Kidney (tissue), 14 donors: ENCODE results near the gene TRPM4. TPM values are rescaled to one million over a fixed set of nuclear protein-coding genes. Genes with fewer than 3 reads are reported as not detected.

ENCODE experiments used
- DNase-seq, 5 donors: peaks; one replicate each; pipeline ENCODE4 v3.0.0-alpha.2; 2013 to 2020
- FAIRE-seq: peaks from 2 replicates; lab custom pipeline; 2012; peaks lifted over from hg19 to GRCh38; lab: Jason Lieb, UNC
- H3K27ac ChIP-seq, 2 donors: one replicate each; pipeline ENCODE4 v1.7.0; 2013; ENCODE audit warnings: low read depth in 2 of 2, low read length in 2 of 2, inconsistent platforms in 1 of 2
- H3K27me3 ChIP-seq: one replicate; pipeline ENCODE4 v1.7.1; 2013; ENCODE audit warnings: low read length, inconsistent platforms; ENCODE audit not compliant: control insufficient read depth, insufficient read depth
- H3K36me3 ChIP-seq, 3 donors: one replicate each; pipeline versions ENCODE4 v1.7.0 to v1.7.1; 2013; ENCODE audit warnings: low read length in 3 of 3, control low read depth in 1 of 3, inconsistent platforms in 1 of 3; ENCODE audit not compliant: insufficient read depth in 3 of 3, control insufficient read depth in 2 of 3
- H3K4me1 ChIP-seq, 3 donors: one replicate each; pipeline versions ENCODE4 v1.7.0 to v1.7.1; 2013; ENCODE audit warnings: low read length in 3 of 3, inconsistent platforms in 1 of 3, low read depth in 1 of 3; ENCODE audit not compliant: control insufficient read depth in 2 of 3, insufficient read depth in 2 of 3
- H3K4me3 ChIP-seq, 3 donors: one replicate each; pipeline versions ENCODE4 v1.7.0 to v1.8.1; 2013; ENCODE audit warnings: low read length in 3 of 3, control low read depth in 1 of 3, inconsistent platforms in 1 of 3
- H3K9ac ChIP-seq, 3 donors: one replicate each; pipeline versions ENCODE4 v1.7.0 to v1.7.1; 2013; ENCODE audit warnings: low read length in 3 of 3, control low read depth in 1 of 3, inconsistent platforms in 1 of 3
- H3K9me3 ChIP-seq, 3 donors: one replicate each; pipeline versions ENCODE4 v1.7.0 to v1.7.1; 2013; ENCODE audit warnings: low read length in 3 of 3, control low read depth in 1 of 3, inconsistent platforms in 1 of 3; ENCODE audit not compliant: control insufficient read depth in 2 of 3, insufficient read depth in 1 of 3
- CTCF ChIP-seq: IDR thresholded peaks from 3 replicates; pipeline ENCODE4 v1.5.1; 2012; ENCODE audit warnings: mild to moderate bottlenecking, moderate library complexity, borderline replicate concordance; ENCODE audit not compliant: insufficient read depth; ENCODE audit errors: extremely low read depth
- intact Hi-C: fragments of 100-400 bp; cut with DNase I; formaldehyde crosslinking; loops from one replicate; pipeline ENCODE4 v1.11.1; 2022
- polyA plus RNA-seq: library from polyadenylated mRNA; stranded (reverse); fragments of 350-450 nt; fragmentation: Illumina TruSeq; extraction: RNeasy Lipid Tissue Mini Kit (QIAGEN cat#74804); gene quantifications from one replicate; pipeline ENCODE4 v1.2.3, GENCODE V29; 2014; ENCODE audit warnings: low read depth, low replicate concordance; ENCODE audit not compliant: insufficient read depth
- total RNA-seq: library from RNA; stranded (reverse); fragmentation: NEBNext Ultra II Directional; extraction: Animal tissue kit (Norgen Biotek cat#: 25700); gene quantifications from one replicate; pipeline ENCODE4 v1.2.1, GENCODE V29; 2021
- donor health status: control.
- donor health status: control.
- donor health status: control.
- donor health status: control.
- donor health status: control.
- donor health status: DM: yes; HTN: yes; CAD: no.
- donor health status: Normal renal cell carcinoma (clear cell type).

The TRPM4 gene
- total and polyA plus RNA-seq, 2 donors from 2014 or later = 47.6 to 89.1 TPM

DNA sequence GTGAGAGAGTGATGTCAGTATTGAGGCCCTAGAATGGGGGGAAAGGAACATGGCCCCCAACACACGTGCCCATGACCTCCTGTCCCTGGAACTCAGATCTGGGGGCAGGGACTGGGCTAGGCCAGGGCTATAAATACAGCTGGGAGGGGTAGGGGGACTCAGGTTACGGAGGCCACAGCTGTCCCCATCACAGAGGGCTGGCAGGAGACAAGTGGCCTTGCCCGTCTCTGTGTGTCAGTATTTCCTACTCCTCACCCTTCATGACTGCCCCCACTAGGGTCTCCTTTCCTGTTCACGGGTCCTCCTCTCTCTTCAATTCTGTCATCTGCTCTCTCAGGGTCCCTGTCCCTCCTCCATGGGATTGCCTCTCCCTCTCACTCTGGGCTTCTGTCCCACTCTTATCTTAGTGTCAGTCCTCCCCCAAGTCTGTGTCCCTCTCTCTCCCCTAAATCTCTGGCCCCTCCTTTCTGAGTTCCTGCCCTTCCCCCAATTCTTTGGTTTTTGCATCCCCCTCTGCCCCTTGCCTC is 1.7 kb upstream of the TRPM4 start:
- Histone ChIP-seq H3K27ac (peak overlapping the region; percentile 58 to 69), H3K4me3 (no peak overlapping the region), H3K9ac (no peak overlapping the region), H3K9me3 (no peaks in the 10 kb centered on the region), H3K4me1 (peaks cover 0 to 14% (median 9%) of the 10 kb centered on the region in 3 donors), H3K27me3 (no peaks in the 10 kb centered on the region), H3K36me3 (no peaks in the 10 kb centered on the region)
- DNase-seq = peak in 4 of 5 donors; percentile 37 to 78 (median 55)
- intact Hi-C loops = no loop called here
- FAIRE-seq = no peak
- TF ChIP-seq CTCF = no peak

DNA sequence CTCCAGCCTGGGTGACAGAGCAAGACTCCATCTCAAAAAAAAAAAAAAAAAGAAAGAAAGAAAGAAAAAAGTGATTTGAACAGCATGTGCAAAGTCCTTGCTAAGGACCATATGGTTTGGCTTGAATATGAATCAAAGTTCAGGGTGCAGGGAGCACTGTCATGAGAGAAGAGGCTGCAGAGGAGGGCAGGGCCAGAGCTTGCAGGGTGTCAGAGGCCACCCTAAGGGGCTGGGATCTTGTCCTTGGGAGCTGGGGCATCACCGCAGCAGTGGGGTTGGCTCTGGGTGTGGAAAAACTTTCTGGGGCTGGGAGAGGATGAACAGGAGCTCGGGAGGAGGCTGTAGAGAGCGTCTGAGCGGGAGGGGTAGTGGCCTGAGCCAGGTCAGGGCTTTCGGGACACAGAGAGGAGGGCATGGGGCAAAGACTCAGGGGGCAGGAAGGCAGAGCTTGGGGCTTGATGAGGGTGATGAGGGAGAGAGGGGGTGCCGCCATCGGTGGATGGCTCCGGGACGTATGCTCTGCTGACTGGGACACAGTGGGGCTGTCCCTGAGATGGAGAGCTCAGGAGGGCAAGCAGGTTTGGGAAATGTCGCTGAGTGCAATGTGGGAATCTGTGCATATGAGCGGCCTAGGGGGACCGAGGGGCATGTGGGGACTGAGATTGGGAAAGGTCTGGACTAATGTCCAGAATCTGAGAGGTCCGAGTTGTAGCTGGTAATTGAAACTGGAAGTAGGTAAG is 3.0 kb downstream of the TRPM4 start:
- Histone ChIP-seq H3K4me1 (peaks cover 0 to 9% (median 8%) of the 10 kb centered on the region in 3 donors), H3K36me3 (no peaks in the 10 kb centered on the region), H3K9me3 (no peaks in the 10 kb centered on the region), H3K9ac (no peak overlapping the region), H3K27me3 (no peaks in the 10 kb centered on the region), H3K27ac (no peak overlapping the region), H3K4me3 (no peak overlapping the region)
- no peak for TF ChIP-seq CTCF
- no peak for FAIRE-seq
- DNase-seq = peak in 1 of 5 donors; percentile 32
- intact Hi-C loops = no loop called here

DNA sequence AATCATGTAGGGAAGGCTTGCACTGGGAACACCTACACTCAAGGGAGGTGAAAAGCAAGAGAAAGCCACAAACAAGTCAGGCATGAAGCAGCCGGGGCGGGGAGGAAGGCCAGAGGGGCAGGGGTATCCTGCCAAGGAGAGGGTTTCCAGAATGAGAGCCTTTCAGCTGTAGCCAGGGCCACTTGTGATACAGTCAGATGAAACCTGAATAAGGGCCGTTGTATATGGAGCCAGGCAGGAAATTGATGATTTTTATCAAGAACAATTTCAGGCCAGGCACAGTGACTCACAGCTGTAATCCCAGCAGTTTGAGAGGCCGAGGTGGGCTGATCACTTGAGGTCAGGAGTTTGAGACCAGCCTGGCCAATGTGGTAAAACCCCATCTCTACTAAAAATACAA is 4.4 kb downstream of the TRPM4 start:
- H3K4me1 ChIP-seq = peaks cover 0 to 9% (median 9%) of the 10 kb centered on the region in 3 donors
- no peak for FAIRE-seq
- H3K9me3 ChIP-seq = no peaks in the 10 kb centered on the region
- intact Hi-C loops = no loop called here
- TF ChIP-seq CTCF = no peak
- no peak overlapping the region for H3K27ac ChIP-seq
- H3K9ac ChIP-seq = no peak overlapping the region
- H3K4me3 ChIP-seq = no peak overlapping the region
- no peaks in the 10 kb centered on the region for H3K36me3 ChIP-seq
- DNase-seq = peak in 1 of 5 donors; percentile 22
- H3K27me3 ChIP-seq = no peaks in the 10 kb centered on the region
